H1 (cell line): ENCODE measurements around the gene F2RL2. TPM values are rescaled to one million over a fixed set of nuclear protein-coding genes. Genes with fewer than 3 reads are reported as not detected.
A peak's percentile ranks its signal among the peaks of the same experiment; 100 is the strongest.

Source experiments
- CTCF ChIA-PET: fragments of 300-600 bp; sonication (Branson Sonifier 250); formaldehyde crosslinking; loops from one replicate; lab custom pipeline; 2021; ENCODE audit not compliant: partially characterized antibody; lab: Charles Lee
- POLR2A ChIA-PET: fragments of 300-600 bp; sonication (Branson Sonifier 250); formaldehyde crosslinking; loops from one replicate; lab custom pipeline; 2021; ENCODE audit warnings: inconsistent platforms; ENCODE audit not compliant: partially characterized antibody; lab: Charles Lee
- DNase-seq, 2 experiments: peaks; one replicate each; pipeline versions ENCODE4 v3.0.0 to v3.0.0-alpha.2; 2010 to 2022; ENCODE audit warnings: low spot score in 2 of 2, low read depth in 1 of 2, mixed read lengths in 1 of 2
- FAIRE-seq: peaks from 2 replicates; lab custom pipeline; 2011; peaks lifted over from hg19 to GRCh38; lab: Jason Lieb, UNC
- H2AFZ ChIP-seq: 2 replicates; pipeline ENCODE4 v1.8.1; 2012; ENCODE audit warnings: low read length, inconsistent platforms
- H2AK5ac ChIP-seq: 2 replicates; pipeline ENCODE4 v1.6.1; 2013; ENCODE audit warnings: low read depth, low read length
- H2BK120ac ChIP-seq: replicated peaks from 2 replicates; pipeline ENCODE3; 2013; ENCODE audit warnings: low read depth, low read length, inconsistent platforms
- H2BK12ac ChIP-seq: 2 replicates; pipeline ENCODE4 v1.6.1; 2013; ENCODE audit warnings: low read depth, low read length
- H2BK15ac ChIP-seq: 2 replicates; pipeline ENCODE4 v1.6.1; 2013; ENCODE audit warnings: low read length
- H2BK20ac ChIP-seq: 2 replicates; pipeline ENCODE4 v1.6.1; 2013; ENCODE audit warnings: low read length
- H2BK5ac ChIP-seq: 2 replicates; pipeline ENCODE4 v1.6.1; 2013; ENCODE audit warnings: low read depth, low read length
- H3K14ac ChIP-seq: 2 replicates; pipeline ENCODE4 v1.6.1; 2013; ENCODE audit warnings: inconsistent platforms; ENCODE audit not compliant: insufficient read length
- H3K18ac ChIP-seq: 2 replicates; pipeline ENCODE4 v1.6.1; 2013; ENCODE audit warnings: low read length; ENCODE audit errors: extremely low read depth
- H3K23ac ChIP-seq: 2 replicates; pipeline ENCODE4 v1.6.1; 2013; ENCODE audit warnings: inconsistent platforms; ENCODE audit not compliant: insufficient read length
- H3K23me2 ChIP-seq: 2 replicates; pipeline ENCODE4 v1.6.1; 2013; ENCODE audit warnings: low read depth, low read length
- H3K27ac ChIP-seq: 2 replicates; pipeline ENCODE4 v1.6.1; 2011; ENCODE audit warnings: low read depth, low read length, inconsistent platforms
- H3K27me3 ChIP-seq, 4 experiments: replicated peaks in 1 of 4; 1 replicate in 1 of 4; 2 replicates in 3 of 4; pipeline versions ENCODE4 v1.6.1 to v1.8.1; 2011 to 2013; ENCODE audit warnings: low read length in 3 of 4, mild to moderate bottlenecking in 3 of 4, inconsistent platforms in 2 of 4, mixed read lengths in 2 of 4, moderate library complexity in 1 of 4; ENCODE audit not compliant: control insufficient read depth in 3 of 4, insufficient read depth in 3 of 4; ENCODE audit errors: extremely low read depth in 1 of 4
- H3K36me3 ChIP-seq, 4 experiments: 2 replicates each; pipeline versions ENCODE4 v1.6.1 to v1.8.1; 2011 to 2013; ENCODE audit warnings: mild to moderate bottlenecking in 4 of 4, low read length in 3 of 4, moderate library complexity in 2 of 4, control low read depth in 1 of 4, inconsistent platforms in 1 of 4; ENCODE audit not compliant: insufficient read depth in 4 of 4, control insufficient read depth in 2 of 4
- H3K4ac ChIP-seq: replicated peaks from 2 replicates; pipeline ENCODE3; 2013; ENCODE audit warnings: low read length, low read depth, mixed read lengths, inconsistent platforms; ENCODE audit not compliant: insufficient read length
- H3K4me1 ChIP-seq, 4 experiments: replicated peaks in 1 of 4; 1 replicate in 1 of 4; 2 replicates in 3 of 4; pipeline versions ENCODE4 v1.6.1 to v1.8.1; 2011 to 2013; ENCODE audit warnings: low read length in 3 of 4, inconsistent platforms in 2 of 4, mixed read lengths in 1 of 4; ENCODE audit not compliant: insufficient read depth in 4 of 4, control insufficient read depth in 3 of 4
- H3K4me2 ChIP-seq, 2 experiments: 2 replicates each; pipeline versions ENCODE4 v1.6.1 to v1.8.1; 2011 to 2013; ENCODE audit warnings: low read depth in 2 of 2, low read length in 2 of 2, control low read depth in 1 of 2, inconsistent platforms in 1 of 2, mild to moderate bottlenecking in 1 of 2; ENCODE audit not compliant: insufficient read depth in 1 of 2
- H3K4me3 ChIP-seq, 4 experiments: fragments of 200-600, 300-600 bp in 1 of 4; sonication (generic), shearing (Covaris generic), sonication (Bioruptor Twin) in 1 of 4; 2 replicates each; pipeline versions ENCODE4 v1.5.1 to v1.8.1; 2011 to 2016; ENCODE audit warnings: low read length in 4 of 4, low read depth in 3 of 4, control low read depth in 2 of 4, inconsistent platforms in 2 of 4, mild to moderate bottlenecking in 2 of 4, mixed read lengths in 1 of 4, moderate library complexity in 1 of 4; ENCODE audit not compliant: insufficient read depth in 2 of 4; ENCODE audit errors: extremely low read depth in 1 of 4
- H3K56ac ChIP-seq: replicated peaks from 2 replicates; pipeline ENCODE3; 2013; ENCODE audit warnings: low read depth, mild to moderate bottlenecking, mixed read lengths, low read length, inconsistent platforms; ENCODE audit not compliant: insufficient read length
- H3K79me1 ChIP-seq: 2 replicates; pipeline ENCODE4 v1.6.1; 2013; ENCODE audit warnings: low read depth, low read length, control low read depth
- H3K79me2 ChIP-seq, 2 experiments: 2 replicates each; pipeline versions ENCODE4 v1.6.1 to v1.8.1; 2012 to 2013; ENCODE audit warnings: low read length in 2 of 2, mild to moderate bottlenecking in 2 of 2, inconsistent platforms in 1 of 2; ENCODE audit not compliant: insufficient read depth in 2 of 2, control insufficient read depth in 1 of 2
- H3K9ac ChIP-seq, 4 experiments: replicated peaks in 1 of 4; 1 replicate in 1 of 4; 2 replicates in 3 of 4; pipeline versions ENCODE4 v1.6.1 to v1.8.1; 2011 to 2013; ENCODE audit warnings: low read depth in 3 of 4, low read length in 3 of 4, control low read depth in 2 of 4, mild to moderate bottlenecking in 2 of 4, moderate library complexity in 2 of 4, inconsistent platforms in 1 of 4; ENCODE audit errors: extremely low read depth in 1 of 4
- H3K9me3 ChIP-seq, 2 experiments: 2 replicates each; pipeline versions ENCODE4 v1.6.1 to v1.8.1; 2012 to 2013; ENCODE audit warnings: mild to moderate bottlenecking in 2 of 2, moderate library complexity in 2 of 2, control low read depth in 1 of 2, inconsistent platforms in 1 of 2, low read depth in 1 of 2, low read length in 1 of 2, mixed read lengths in 1 of 2; ENCODE audit not compliant: insufficient read depth in 2 of 2
- H4K20me1 ChIP-seq, 2 experiments: replicated peaks in 1 of 2; 2 replicates each; pipeline versions ENCODE3 to v1.8.1; 2011 to 2013; ENCODE audit warnings: inconsistent platforms in 2 of 2, low read length in 2 of 2, mild to moderate bottlenecking in 1 of 2; ENCODE audit not compliant: insufficient read depth in 2 of 2, control insufficient read depth in 1 of 2
- H4K5ac ChIP-seq: 2 replicates; pipeline ENCODE4 v1.6.1; 2013; ENCODE audit warnings: low read length, low read depth, mixed read lengths, inconsistent platforms; ENCODE audit not compliant: insufficient read length
- H4K8ac ChIP-seq: 2 replicates; pipeline ENCODE4 v1.8.0; 2013; ENCODE audit warnings: mild to moderate bottlenecking, moderate library complexity, low read length, inconsistent platforms; ENCODE audit not compliant: insufficient read depth; ENCODE audit errors: extremely low read depth
- H4K91ac ChIP-seq: replicated peaks from 2 replicates; pipeline ENCODE3; 2013; ENCODE audit warnings: low read length, mixed read lengths, inconsistent platforms; ENCODE audit not compliant: insufficient read length
- MAFK ChIP-seq: IDR thresholded peaks from 2 replicates; pipeline ENCODE4 v1.6.1; 2012; ENCODE audit warnings: low read depth, mild to moderate bottlenecking, improper control_type of control experiment, low read length
- POU5F1 ChIP-seq: IDR thresholded peaks from 2 replicates; pipeline ENCODE4 v1.6.1; 2011; ENCODE audit warnings: low read depth, mild to moderate bottlenecking, low read length, moderate library complexity
- WGBS, 2 experiments: shearing (Covaris generic) in 1 of 2; methylation state at CpG; one replicate each; pipeline versions ENCODE4 v1.1.6 to v1.1.7; 2013 to 2015; ENCODE audit warnings: low lambda C conversion rate in 2 of 2, mixed read lengths in 2 of 2, inconsistent platforms in 1 of 2, low coverage in 1 of 2, missing lambda C conversion rate in 1 of 2; ENCODE audit not compliant: insufficient replicate concordance in 2 of 2, insufficient coverage in 1 of 2, insufficient read length in 1 of 2; ENCODE audit errors: extremely low coverage in 1 of 2, missing lambda C conversion rate in 1 of 2; 5-methylcytosine and 5-hydroxymethylcytosine counted together
- polyA plus RNA-seq, 7 experiments: library from polyadenylated mRNA; depleted of rRNA in 3 of 7; stranded (reverse) in 5 of 7; unstranded in 2 of 7; fragments of >200 nt in 5 of 7; fragments of 200-250 nt in 2 of 7; gene quantifications; 1 replicate in 5 of 7; 2 replicates in 1 of 7; 4 replicates in 1 of 7; pipeline versions ENCODE4 v1.2.1 to v1.2.3, GENCODE V29; 2011 to 2013; ENCODE audit warnings: missing spikeins in 2 of 7, mixed read lengths in 2 of 7
- total RNA-seq: library from RNA; stranded (reverse); fragmentation: NEBNext Ultra II Directional; extraction: Animal tissue kit (Norgen Biotek cat#: 25700); gene quantifications from 2 replicates; pipeline ENCODE4 v1.2.1, GENCODE V29; 2021

The F2RL2 gene
- total and polyA plus RNA-seq, 2 of the 8 experiments (the other 6 are each of a cell fraction or from before 2014, with no cell fraction given) = 0.03 to 0.07 TPM

GRCh38 chr5:76592692-76593091, 30.5 kb downstream of the F2RL2 start:
- no peak for TF ChIP-seq POU5F1
- peak; percentile 75; the same call in 1 of the 2 replicates for TF ChIP-seq MAFK
- H3K56ac ChIP-seq = no peak overlapping the region
- no peak overlapping the region for H2BK15ac ChIP-seq
- FAIRE-seq = no peak
- WGBS, 2 experiments = 57% methylated on average over 3 of the region's 3 CpGs; no CpG with 5 or more reads in 1 of the 2 experiments
- H3K27ac ChIP-seq = no peak overlapping the region
- H2AFZ ChIP-seq = no peak overlapping the region
- H2BK5ac ChIP-seq = no peak overlapping the region
- H3K9ac ChIP-seq = no peak overlapping the region
- H3K4me3 ChIP-seq = no peak overlapping the region
- no peaks in the 10 kb centered on the region for H3K79me1 ChIP-seq
- no peak overlapping the region for H4K91ac ChIP-seq
- no peak overlapping the region for H3K23ac ChIP-seq
- H3K23me2 ChIP-seq = no peaks in the 10 kb centered on the region
- H2BK12ac ChIP-seq = no peak overlapping the region
- CTCF ChIA-PET = no interaction called here
- no peak overlapping the region for H4K5ac ChIP-seq
- H3K18ac ChIP-seq = no peak overlapping the region
- H3K27me3 ChIP-seq = no peaks in the 10 kb centered on the region
- no peaks in the 10 kb centered on the region for H3K4me1 ChIP-seq
- no peak for DNase-seq
- peaks cover 0 to 4% (median 3%) of the 10 kb centered on the region in 4 experiments; a peak in 2 of 8 replicates for H3K36me3 ChIP-seq
- H2AK5ac ChIP-seq = no peak overlapping the region
- no peaks in the 10 kb centered on the region for H4K20me1 ChIP-seq
- H3K14ac ChIP-seq = no peak overlapping the region
- H3K79me2 ChIP-seq = no peaks in the 10 kb centered on the region
- no peak overlapping the region for H4K8ac ChIP-seq
- H2BK120ac ChIP-seq = no peak overlapping the region
- POLR2A ChIA-PET = no interaction called here
- no peak overlapping the region for H2BK20ac ChIP-seq
- no peak overlapping the region for H3K4me2 ChIP-seq
- no peaks in the 10 kb centered on the region for H3K9me3 ChIP-seq
- H3K4ac ChIP-seq = no peak overlapping the region
